HS-27A (cell line): Measurements from ENCODE around the gene CELF5.
"Not testable (repeated sequence)": the region's sequence is repeated elsewhere in the genome, so short reads cannot be mapped to it uniquely, and the experiment has no call there.

Source experiments
- DNase-seq: peaks from one replicate; pipeline ENCODE4 v3.0.0-alpha.2; 2012; ENCODE audit warnings: low read depth, missing footprints

The CELF5 gene

GRCh38 chr19:3207461-3208242 is 16.8 kb upstream of the CELF5 start:
- no peak for DNase-seq

- no peak for DNase-seq
Measured at GRCh38 chr19:3208317-3209207, 15.9 kb upstream of the CELF5 start.

GRCh38 chr19:3210347-3211017 is 14.0 kb upstream of the CELF5 start:
- no peak for DNase-seq

- DNase-seq: no peak
Measured at GRCh38 chr19:3211191-3211590, 13.3 kb upstream of the CELF5 start.

GRCh38 chr19:3213159-3213558 is 11.3 kb upstream of the CELF5 start:
- DNase-seq: no peak

- no peak for DNase-seq
Measured at GRCh38 chr19:3216874-3217273, 7.6 kb upstream of the CELF5 start.

GRCh38 chr19:3220576-3220975 is 3.9 kb upstream of the CELF5 start:
- DNase-seq: no peak

- not testable (repeated sequence) for DNase-seq
Measured at GRCh38 chr19:3221576-3221975, 2.9 kb upstream of the CELF5 start.

- DNase-seq: no peak
Measured at GRCh38 chr19:3222709-3223108, 1.8 kb upstream of the CELF5 start.

GRCh38 chr19:3225169-3225485 is 666 bp downstream of the CELF5 start:
- DNase-seq: no peak

GRCh38 chr19:3225677-3226093 is 1.2 kb downstream of the CELF5 start:
- DNase-seq: no peak

GRCh38 chr19:3227054-3227626 is 2.7 kb downstream of the CELF5 start:
- DNase-seq: no peak

- DNase-seq: no peak
Measured at GRCh38 chr19:3229346-3229743, 4.9 kb downstream of the CELF5 start.

- DNase-seq: no peak
Measured at GRCh38 chr19:3229888-3230496, 5.5 kb downstream of the CELF5 start.

GRCh38 chr19:3231288-3231687 is 6.8 kb downstream of the CELF5 start:
- no peak for DNase-seq

- DNase-seq: no peak
Measured at GRCh38 chr19:3233116-3233515, 8.7 kb downstream of the CELF5 start.

- DNase-seq: no peak
Measured at GRCh38 chr19:3233831-3234230, 9.4 kb downstream of the CELF5 start.

- DNase-seq: no peak
Measured at GRCh38 chr19:3234800-3235199, 10.3 kb downstream of the CELF5 start.

GRCh38 chr19:3235604-3236003 is 11.1 kb downstream of the CELF5 start:
- not testable (repeated sequence) for DNase-seq

GRCh38 chr19:3236272-3236671 is 11.8 kb downstream of the CELF5 start:
- DNase-seq: no peak

- DNase-seq: no peak
Measured at GRCh38 chr19:3238066-3238561, 13.7 kb downstream of the CELF5 start.

GRCh38 chr19:3239367-3239766 is 14.9 kb downstream of the CELF5 start:
- DNase-seq: no peak
